Fibroblast of villous mesenchyme (primary cell): ENCODE results near the gene ANGPTL7. TPM values are rescaled to one million over a fixed set of nuclear protein-coding genes. Genes with fewer than 3 reads are reported as not detected.
"Not testable (repeated sequence)": the region's sequence is repeated elsewhere in the genome, so short reads cannot be mapped to it uniquely, and the experiment has no call there.

Experiments used
- DNase-seq: peaks from one replicate; pipeline ENCODE4 v3.0.0-alpha.2; 2010; ENCODE audit warnings: low read depth
- H3K4me3 ChIP-seq: 2 replicates; pipeline ENCODE4 v1.5.1; 2011; ENCODE audit warnings: low read depth, mild to moderate bottlenecking, low read length
- total RNA-seq: library from RNA; depleted of rRNA; stranded (reverse); fragments of >200 nt; gene quantifications from 2 replicates; pipeline ENCODE4 v1.2.3, GENCODE V29; 2012
- TF ChIP-seq, protein P1 (sequence below): IDR thresholded peaks from 2 replicates; pipeline ENCODE4 v1.5.1; 2012; ENCODE audit warnings: low read depth, mild to moderate bottlenecking, low read length; ENCODE audit not compliant: insufficient read depth

ANGPTL7 gene
- total RNA-seq, 1 donor, result not detected

- peak; percentile 5 for DNase-seq
- no peak overlapping the region for H3K4me3 ChIP-seq
These were observed 10.8 kb upstream of the ANGPTL7 start for GRCh38 chr1:11178021-11179015.

GRCh38 chr1:11179125-11179524 lies 10.0 kb upstream of the ANGPTL7 start:
- TF ChIP-seq, protein P1, sequence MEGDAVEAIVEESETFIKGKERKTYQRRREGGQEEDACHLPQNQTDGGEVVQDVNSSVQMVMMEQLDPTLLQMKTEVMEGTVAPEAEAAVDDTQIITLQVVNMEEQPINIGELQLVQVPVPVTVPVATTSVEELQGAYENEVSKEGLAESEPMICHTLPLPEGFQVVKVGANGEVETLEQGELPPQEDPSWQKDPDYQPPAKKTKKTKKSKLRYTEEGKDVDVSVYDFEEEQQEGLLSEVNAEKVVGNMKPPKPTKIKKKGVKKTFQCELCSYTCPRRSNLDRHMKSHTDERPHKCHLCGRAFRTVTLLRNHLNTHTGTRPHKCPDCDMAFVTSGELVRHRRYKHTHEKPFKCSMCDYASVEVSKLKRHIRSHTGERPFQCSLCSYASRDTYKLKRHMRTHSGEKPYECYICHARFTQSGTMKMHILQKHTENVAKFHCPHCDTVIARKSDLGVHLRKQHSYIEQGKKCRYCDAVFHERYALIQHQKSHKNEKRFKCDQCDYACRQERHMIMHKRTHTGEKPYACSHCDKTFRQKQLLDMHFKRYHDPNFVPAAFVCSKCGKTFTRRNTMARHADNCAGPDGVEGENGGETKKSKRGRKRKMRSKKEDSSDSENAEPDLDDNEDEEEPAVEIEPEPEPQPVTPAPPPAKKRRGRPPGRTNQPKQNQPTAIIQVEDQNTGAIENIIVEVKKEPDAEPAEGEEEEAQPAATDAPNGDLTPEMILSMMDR, result no peak
- DNase-seq, result no peak
- H3K4me3 ChIP-seq, result no peak overlapping the region

More at GRCh38 chr1:11178021-11179015, 10.8 kb upstream of the ANGPTL7 start:
- TF ChIP-seq, protein P1, result no peak

DNA sequence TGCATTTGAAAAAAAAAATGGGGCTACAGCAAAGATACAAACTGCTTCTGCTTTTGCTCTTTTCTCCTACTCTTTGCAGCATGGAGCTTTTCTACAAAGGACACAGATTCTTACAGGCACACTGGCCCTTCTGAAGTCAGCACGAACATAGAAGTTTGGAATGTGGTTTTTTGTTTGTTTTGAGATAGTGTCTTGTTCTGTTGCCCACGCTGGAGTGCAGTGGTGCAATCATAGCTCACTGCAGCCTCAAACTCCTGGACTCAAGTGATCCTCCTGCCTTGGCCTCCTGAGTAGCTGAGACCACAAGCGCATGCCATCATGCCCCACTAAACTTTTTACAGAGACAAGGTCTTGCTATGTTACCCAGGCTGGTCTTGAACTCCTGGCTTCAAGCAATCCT lies 9.4 kb upstream of the ANGPTL7 start:
- DNase-seq, result peak; percentile 15
- not testable (repeated sequence) for H3K4me3 ChIP-seq

DNA sequence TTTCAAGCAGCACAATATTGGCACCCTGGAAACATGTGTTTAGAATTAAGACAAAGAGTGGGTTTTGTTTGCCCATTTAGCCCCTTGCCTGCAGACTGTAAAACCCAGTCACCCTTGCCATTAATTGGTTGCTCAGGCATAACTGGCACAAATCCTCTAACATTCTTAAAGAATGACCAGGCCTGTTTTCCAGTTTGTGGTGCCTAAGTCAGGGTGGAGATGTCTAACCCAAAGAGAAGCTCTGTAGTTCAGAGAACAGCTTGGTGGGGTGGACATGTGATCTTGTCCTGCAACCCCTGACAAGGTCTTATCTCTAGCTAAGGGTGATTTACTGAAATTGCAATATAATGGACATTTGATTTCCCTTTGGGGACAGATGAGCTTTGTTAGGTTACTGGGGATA lies 8.8 kb upstream of the ANGPTL7 start:
- DNase-seq, result peak; percentile 60
- TF ChIP-seq, protein P1, result no peak
- H3K4me3 ChIP-seq, result no peak overlapping the region

- DNase-seq, result no peak
- no peak overlapping the region for H3K4me3 ChIP-seq
- TF ChIP-seq, protein P1, result no peak
These were observed 6.3 kb upstream of the ANGPTL7 start for GRCh38 chr1:11182884-11183283.

DNA sequence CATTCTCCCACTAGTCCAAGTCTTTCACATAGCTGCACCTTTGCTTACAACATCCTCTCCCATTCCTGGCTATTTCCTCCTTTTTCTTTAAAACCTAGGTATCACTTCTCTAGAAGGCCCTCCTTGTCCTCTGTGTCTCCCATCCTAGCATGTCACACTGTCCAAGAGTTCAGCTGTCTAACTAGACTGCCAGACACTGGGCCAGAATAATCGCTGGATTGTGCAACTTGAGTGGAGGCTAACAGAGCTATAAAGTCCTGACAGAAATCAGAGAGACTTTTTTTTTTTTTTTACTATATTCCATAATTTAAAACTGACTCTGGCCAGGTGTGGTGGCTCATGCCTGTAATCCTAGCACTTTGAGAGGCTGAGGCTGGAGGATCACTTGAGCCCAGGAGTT lies 4.2 kb upstream of the ANGPTL7 start:
- H3K4me3 ChIP-seq, result no peak overlapping the region
- TF ChIP-seq, protein P1, result no peak
- peak; percentile 12 for DNase-seq

- TF ChIP-seq, protein P1, result no peak
- H3K4me3 ChIP-seq, result no peak overlapping the region
- DNase-seq, result no peak
These were observed 2.2 kb upstream of the ANGPTL7 start for GRCh38 chr1:11187000-11187399.
